HCT116 (cell line): Measurements from ENCODE around the gene FGF8.

ENCODE experiments used
- EZH2 ChIP-seq: fragments of 200-600 bp; sonication (generic); IDR thresholded peaks from 2 replicates; pipeline ENCODE4 v1.6.1; 2017; ENCODE audit warnings: antibody characterized with exemption, mixed run types
- RAD21 ChIP-seq: IDR thresholded peaks from 2 replicates; pipeline ENCODE4 v1.6.1; 2012; ENCODE audit warnings: low read depth, mild to moderate bottlenecking
- ZNF274 ChIP-seq: fragments of 200-500 bp; sonication (Bioruptor generic); IDR thresholded peaks from 2 replicates; pipeline ENCODE4 v1.6.1; 2014; ENCODE audit warnings: mild to moderate bottlenecking, low read depth, low read length, inconsistent platforms
- TF ChIP-seq, protein P1 (sequence below), 3 experiments: fragments of 200-600 bp in 1 of 3; sonication (generic) in 1 of 3; IDR thresholded peaks in 2 of 3; conservative IDR thresholded peaks in 1 of 3; 2 replicates each; pipeline ENCODE4 v1.5.1; 2012 to 2017; ENCODE audit warnings: low read depth in 2 of 3, low read length in 2 of 3, antibody characterized with exemption in 1 of 3, borderline replicate concordance in 1 of 3, control low read depth in 1 of 3, mild to moderate bottlenecking in 1 of 3, mixed read lengths in 1 of 3, mixed run types in 1 of 3, moderate library complexity in 1 of 3; ENCODE audit not compliant: insufficient read depth in 1 of 3

DNA sequence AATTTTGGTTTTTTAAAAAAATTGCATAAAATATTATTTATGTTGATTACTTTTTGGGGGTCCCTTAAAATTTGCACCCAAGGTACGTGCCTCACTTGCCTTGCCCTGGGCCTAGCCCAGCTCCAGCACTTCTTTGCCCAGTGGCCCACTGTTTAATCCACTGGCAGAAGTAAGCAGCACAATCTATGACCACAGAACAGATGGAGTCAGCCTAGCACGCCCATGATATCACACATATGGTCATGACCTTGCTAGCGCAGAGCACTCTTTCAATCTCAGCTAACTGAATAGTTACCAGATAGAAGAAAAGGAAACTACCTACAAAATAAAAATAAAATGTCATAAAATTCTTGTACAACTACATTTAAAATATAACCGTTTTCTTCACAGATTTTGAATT, 36.7 kb upstream of the FGF8 start:
- TF ChIP-seq ZNF274 (no peak), RAD21 (no peak), EZH2 (no peak)
- TF ChIP-seq, protein P1, sequence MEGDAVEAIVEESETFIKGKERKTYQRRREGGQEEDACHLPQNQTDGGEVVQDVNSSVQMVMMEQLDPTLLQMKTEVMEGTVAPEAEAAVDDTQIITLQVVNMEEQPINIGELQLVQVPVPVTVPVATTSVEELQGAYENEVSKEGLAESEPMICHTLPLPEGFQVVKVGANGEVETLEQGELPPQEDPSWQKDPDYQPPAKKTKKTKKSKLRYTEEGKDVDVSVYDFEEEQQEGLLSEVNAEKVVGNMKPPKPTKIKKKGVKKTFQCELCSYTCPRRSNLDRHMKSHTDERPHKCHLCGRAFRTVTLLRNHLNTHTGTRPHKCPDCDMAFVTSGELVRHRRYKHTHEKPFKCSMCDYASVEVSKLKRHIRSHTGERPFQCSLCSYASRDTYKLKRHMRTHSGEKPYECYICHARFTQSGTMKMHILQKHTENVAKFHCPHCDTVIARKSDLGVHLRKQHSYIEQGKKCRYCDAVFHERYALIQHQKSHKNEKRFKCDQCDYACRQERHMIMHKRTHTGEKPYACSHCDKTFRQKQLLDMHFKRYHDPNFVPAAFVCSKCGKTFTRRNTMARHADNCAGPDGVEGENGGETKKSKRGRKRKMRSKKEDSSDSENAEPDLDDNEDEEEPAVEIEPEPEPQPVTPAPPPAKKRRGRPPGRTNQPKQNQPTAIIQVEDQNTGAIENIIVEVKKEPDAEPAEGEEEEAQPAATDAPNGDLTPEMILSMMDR (IDR thresholded peaks at IDR 0.05 in 2 of 3, conservative IDR thresholded peaks at IDR 0.05 in 1 of 3; ENCODE audit: borderline replicate concordance in 1 of 3, insufficient read depth in 1 of 3, low read depth in 2 of 3, low read length in 2 of 3): no peak
